HG03060 (cell line): ENCODE results near the gene SPTBN5.

Source experiments
- ATAC-seq: cut with Tn5 transposase; IDR thresholded peaks from one replicate; pipeline ENCODE4 v1.9.1; 2021; ENCODE audit warnings: low read depth, moderate number of reproducible peaks; ENCODE audit not compliant: unreplicated experiment

The SPTBN5 gene

GRCh38 chr15:41827880-41828806 lies 65.7 kb downstream of the SPTBN5 start, which contains the start of gene JMJD7:
TSS of gene JMJD7 (plus strand) at chr15:41828092. CDS start at chr15:41828125, 33 bp downstream.
- peak; percentile 61 for ATAC-seq

GRCh38 chr15:41827290-41827879 lies 66.5 kb downstream of the SPTBN5 start:
- ATAC-seq, result no peak

- ATAC-seq, result no peak
These were observed 68.0 kb downstream of the SPTBN5 start for GRCh38 chr15:41825572-41826535.

DNA sequence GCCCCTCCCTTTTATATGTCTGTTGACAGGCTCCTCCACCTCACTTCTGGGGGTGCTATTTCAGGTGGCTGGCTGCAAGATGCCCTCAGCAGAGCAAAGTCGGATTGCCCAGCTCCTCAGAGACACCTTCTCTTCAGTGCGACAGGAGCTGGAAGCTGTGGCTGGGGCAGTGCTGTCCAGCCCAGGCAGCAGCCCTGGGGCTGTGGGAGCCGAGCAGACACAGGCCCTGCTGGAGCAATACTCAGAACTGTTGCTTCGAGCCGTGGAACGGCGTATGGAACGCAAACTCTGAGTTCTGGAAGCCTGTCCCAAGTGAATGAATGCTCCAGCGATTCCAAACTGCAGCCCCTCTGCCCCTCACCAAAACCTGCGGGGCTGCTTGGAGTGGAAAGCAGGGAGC lies 68.7 kb downstream of the SPTBN5 start:
- no peak for ATAC-seq

- no peak for ATAC-seq
These were observed 69.6 kb downstream of the SPTBN5 start for GRCh38 chr15:41824062-41824745.

DNA sequence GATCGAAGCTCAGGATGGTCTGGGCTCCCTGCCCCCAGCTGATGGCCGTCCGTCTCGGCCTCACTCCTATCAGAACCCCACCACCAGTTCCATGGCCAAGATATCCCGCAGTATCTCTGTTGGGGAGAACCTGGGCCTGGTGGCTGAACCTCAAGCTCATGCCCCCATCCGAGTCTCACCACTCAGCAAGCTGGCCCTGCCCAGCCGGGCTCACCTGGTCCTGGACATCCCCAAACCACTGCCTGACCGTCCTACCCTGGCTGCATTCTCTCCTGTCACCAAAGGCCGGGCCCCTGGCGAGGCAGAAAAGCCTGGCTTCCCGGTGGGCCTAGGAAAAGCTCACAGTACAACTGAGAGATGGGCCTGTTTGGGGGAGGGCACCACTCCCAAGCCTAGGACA lies 70.4 kb downstream of the SPTBN5 start:
- ATAC-seq, result no peak

DNA sequence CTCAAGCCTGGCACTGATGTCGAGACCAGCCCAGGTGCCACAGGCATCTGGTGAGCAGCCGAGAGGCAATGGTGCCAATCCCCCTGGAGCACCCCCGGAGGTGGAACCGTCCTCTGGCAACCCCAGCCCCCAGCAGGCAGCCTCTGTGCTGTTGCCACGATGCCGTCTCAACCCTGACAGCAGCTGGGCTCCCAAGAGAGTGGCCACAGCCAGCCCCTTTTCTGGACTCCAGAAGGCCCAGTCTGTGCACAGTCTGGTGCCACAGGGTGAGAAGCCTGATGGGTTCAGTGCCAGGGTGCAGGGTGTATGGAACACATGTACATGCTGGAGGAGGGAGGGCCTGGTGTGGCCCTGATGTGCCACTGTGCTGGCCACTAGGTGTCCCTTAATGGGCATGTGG lies 70.9 kb downstream of the SPTBN5 start:
- ATAC-seq, result no peak

GRCh38 chr15:41822471-41822870 lies 71.4 kb downstream of the SPTBN5 start:
- no peak for ATAC-seq

- ATAC-seq, result no peak
These were observed 72.0 kb downstream of the SPTBN5 start for GRCh38 chr15:41821831-41822230.

DNA sequence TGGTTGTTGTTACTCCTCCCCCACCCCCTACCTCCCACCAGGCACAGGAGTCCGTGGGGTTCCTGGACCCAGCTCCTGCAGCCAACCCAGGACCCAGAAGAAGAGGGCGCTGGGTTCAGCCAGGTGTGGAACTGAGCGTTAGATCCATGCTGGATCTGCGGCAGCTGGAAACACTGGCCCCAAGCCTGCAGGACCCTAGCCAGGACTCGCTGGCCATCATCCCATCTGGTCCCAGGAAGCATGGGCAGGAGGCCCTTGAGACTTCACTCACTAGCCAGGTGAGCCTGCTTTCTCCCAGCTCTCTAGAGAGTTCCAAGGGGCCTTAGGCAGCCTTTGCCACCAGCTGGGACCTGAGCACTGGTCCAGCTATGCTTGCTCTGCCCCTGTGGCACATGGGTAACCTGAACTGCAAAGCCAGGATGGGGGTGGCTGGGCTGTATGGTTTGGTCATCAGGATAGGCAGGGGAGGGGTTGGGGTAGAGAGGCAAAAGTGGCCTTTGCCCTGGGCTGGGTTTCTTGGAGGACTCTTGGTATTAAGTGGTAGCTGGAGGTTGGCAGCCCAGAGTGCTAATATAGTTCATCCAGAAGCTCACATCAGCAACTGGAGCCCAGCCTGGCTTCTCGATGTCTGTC lies 72.9 kb downstream of the SPTBN5 start:
- ATAC-seq, result no peak

GRCh38 chr15:41819455-41820050 lies 74.3 kb downstream of the SPTBN5 start:
- ATAC-seq, result no peak

GRCh38 chr15:41817781-41818180 lies 76.1 kb downstream of the SPTBN5 start:
- ATAC-seq, result no peak

DNA sequence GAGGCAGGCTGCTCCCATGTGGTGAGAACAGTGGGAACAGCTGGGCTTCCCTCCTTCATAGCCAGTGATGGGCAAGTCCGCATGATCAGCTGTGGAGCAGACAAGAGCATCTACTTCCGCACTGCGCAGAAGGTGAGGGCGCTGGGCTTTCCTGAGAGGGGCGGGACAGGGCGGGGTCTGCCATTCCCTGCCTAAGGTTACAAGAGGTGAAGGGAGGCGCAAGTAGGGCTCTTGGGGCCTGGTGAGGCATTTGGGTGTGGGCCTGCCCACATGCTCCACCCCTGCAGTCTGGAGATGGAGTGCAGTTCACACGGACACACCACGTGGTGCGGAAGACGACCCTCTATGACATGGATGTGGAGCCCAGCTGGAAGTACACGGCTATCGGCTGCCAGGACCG lies 76.5 kb downstream of the SPTBN5 start:
- ATAC-seq, result no peak

GRCh38 chr15:41816788-41817187 lies 77.1 kb downstream of the SPTBN5 start:
- ATAC-seq, result no peak

DNA sequence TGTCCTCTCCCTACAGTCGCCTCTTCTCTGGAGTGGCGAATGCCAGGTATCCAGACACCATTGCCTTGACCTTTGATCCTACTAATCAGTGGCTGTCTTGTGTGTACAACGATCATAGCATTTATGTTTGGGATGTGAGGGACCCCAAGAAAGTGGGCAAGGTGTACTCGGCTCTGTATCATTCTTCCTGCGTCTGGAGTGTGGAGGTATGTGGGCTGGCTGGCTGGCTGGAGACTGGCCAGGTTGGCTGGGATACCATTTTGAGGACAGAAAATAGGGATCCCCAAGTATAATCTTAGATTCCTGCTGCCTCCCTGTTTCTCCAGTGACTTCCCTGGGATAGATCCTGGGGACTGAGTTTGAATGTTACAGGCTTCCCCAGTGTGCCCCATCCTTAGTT lies 79.3 kb downstream of the SPTBN5 start:
- no peak for ATAC-seq

DNA sequence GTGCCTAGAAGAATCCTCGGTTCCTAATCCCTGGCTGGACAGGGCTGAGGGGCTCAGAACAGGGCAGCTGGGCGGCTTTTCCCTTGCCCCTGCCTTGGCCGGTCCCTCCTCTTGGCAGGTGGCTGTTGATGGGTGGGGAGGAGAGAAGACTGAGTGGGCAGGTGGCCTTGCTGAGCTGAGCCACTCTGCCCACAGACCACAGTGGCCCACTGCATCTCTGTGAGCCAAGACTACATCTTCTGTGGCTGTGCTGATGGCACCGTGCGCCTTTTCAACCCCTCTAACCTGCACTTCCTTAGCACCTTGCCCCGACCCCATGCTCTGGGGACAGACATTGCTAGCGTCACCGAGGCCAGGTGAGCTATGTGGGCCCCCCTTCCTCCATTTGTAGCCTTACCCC lies 80.4 kb downstream of the SPTBN5 start:
- no peak for ATAC-seq

- no peak for ATAC-seq
These were observed 81.0 kb downstream of the SPTBN5 start for GRCh38 chr15:41812820-41813375.

DNA sequence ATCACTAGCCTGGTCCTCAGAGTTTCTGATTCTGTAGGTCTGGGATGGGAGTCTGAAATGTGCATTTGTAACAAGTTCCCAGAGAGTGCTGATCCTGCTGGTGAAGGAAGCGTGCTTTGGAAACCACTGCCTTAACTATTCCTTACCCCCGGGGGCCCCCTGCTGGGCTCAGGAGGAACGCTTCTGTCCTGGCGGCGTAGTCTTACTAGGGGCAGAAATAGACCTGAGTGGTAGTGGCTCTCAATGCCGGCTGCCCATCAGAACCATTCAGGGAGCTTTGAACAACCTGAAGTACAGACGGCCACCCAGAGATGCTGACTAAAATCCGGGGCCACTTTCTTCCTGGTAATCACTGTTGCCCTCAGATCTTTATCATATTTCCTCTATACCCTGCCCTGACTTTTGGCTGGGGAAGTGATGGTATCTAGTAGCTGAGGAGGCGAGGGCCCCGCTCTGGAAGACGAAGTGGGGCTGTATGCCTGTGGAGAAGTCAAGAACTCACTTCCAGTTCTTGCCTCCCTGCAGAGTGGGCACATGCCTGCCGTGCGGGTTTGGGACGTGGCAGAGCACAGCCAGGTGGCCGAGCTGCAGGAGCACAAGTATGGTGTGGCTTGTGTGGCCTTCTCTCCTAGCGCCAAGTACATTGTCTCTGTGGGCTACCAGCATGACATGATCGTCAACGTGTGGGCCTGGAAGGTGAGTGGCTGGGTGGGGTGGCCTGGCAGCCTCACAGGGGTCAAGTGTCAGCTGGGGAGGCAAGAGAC lies 82.2 kb downstream of the SPTBN5 start:
- ATAC-seq, result no peak
